ENCODE results near the gene SLC16A12.
"Not testable (repeated sequence)": the region's sequence is repeated elsewhere in the genome, so short reads cannot be mapped to it uniquely, and the experiment has no call there.

SLC16A12 gene

GRCh38 chr10:89426230-89426868 lies 109.0 kb downstream of the SLC16A12 start:
- DNase-seq = peak in 4 of 56 donors; percentile 8 to 9 (median 9)

DNA sequence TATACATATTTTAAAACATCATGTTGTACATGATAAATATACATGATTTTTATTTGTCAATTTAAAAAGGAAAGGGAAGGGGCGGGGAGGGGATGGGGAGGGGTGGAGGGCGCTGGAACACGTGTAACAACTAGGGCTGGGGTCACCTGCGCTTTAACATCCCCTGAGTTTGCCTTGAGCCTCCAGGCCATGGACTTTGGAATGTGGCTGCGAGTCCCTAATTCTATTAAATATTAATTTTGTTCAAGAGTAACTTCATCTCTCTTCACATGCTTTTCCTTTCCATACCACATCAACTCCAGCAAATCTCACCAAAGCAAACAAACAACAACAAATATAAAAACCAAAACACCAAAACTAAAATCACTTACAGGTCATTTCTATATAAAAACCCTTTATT lies 110.4 kb downstream of the SLC16A12 start:
- no peak for DNase-seq

GRCh38 chr10:89421018-89421476 lies 114.3 kb downstream of the SLC16A12 start:
- no peak for DNase-seq

GRCh38 chr10:89419548-89419947 lies 115.8 kb downstream of the SLC16A12 start:
- no peak for DNase-seq

DNA sequence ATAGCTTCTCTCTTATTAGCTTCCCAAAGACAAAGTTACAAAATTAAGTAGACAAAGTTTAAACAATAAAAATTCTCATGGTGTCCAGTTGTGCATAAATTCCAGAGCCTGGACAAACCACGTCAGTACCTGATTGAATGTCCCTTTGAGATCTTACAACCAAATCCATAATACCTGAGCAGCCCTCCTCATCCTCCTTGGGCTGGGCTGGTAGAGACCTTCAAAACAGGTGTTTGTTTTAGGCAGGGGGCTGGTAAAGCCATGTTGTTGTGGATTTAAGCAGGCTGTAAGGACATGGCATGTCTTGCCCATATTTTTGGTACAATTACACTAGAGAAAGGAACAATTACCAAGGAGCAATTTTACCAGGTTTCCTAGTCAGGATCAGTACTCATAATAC lies 118.9 kb downstream of the SLC16A12 start:
- no peak for DNase-seq

- DNase-seq = peak in 43 of 56 donors; percentile 41 to 91 (median 68)
These were observed 120.2 kb downstream of the SLC16A12 start for GRCh38 chr10:89414879-89415821.

- peak in 53 of 56 donors; percentile 7 to 91 (median 68) for DNase-seq
These were observed 121.1 kb downstream of the SLC16A12 start, which contains the start of gene IFIT5 for GRCh38 chr10:89414146-89414878. Gene IFIT5 (plus strand): TSS chr10:89414568. CDS start chr10:89414799, 231 bp downstream.

- no peak for DNase-seq
These were observed 121.9 kb downstream of the SLC16A12 start for GRCh38 chr10:89413398-89413912.

- DNase-seq = not testable (repeated sequence)
These were observed 123.1 kb downstream of the SLC16A12 start for GRCh38 chr10:89412276-89412675.

DNA sequence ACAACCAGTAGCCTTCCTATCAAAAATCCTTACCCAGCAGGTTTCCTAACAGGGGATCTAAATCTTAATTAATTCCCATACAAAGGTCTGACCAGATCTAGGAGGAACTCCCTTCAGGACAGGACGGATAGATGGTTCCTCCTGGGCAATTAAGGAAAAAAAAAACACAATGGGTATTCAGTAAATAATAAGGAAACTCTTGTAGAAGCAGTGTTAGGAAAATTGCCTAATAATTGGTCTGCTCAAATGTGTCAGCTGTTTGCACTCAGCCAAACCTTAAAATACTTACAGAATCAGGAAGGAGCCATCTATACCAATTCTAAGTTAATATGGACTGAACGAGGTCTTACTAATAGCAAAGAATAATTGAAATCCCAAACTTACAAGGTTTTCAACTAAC lies 124.3 kb downstream of the SLC16A12 start:
- DNase-seq = not testable (repeated sequence)

DNA sequence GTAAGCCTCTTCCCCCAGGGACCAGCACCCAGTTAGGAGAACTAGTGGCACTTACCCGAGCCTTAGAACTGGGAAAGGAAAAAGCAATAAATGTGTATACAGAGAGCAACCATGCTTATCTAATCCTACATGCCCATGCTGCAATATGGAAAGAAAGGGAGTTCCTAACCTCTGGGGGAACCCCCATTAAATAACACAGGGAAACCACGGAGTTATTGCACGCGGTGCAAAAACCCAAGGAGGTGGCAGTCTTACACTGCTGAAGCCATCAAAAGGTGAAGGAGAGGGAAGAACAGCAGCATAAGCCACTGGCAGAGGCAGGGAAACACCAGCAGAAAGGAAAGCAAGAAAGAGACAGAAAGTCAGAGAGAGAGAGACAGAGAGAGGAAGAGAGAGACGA lies 124.8 kb downstream of the SLC16A12 start:
- DNase-seq = not testable (repeated sequence)

DNA sequence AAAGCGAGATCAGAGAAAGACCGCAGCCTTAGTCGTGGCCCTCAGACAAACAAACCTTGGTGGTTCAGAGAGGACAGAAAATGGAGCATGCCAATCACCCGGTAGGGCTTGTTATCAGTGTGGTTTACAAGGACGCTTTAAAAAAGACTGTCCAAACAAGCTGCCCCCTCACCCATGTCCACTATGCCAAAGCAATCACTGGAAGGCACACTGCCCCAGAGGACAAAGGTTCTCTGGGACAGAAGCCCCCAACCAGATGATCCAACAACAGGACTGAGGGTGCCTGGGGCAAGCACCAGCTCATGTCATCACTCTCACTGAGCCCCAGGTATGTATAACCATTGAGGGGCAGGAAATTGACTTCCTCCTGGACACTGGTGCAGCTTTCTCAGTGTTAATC lies 126.1 kb downstream of the SLC16A12 start:
- DNase-seq = not testable (repeated sequence)

DNA sequence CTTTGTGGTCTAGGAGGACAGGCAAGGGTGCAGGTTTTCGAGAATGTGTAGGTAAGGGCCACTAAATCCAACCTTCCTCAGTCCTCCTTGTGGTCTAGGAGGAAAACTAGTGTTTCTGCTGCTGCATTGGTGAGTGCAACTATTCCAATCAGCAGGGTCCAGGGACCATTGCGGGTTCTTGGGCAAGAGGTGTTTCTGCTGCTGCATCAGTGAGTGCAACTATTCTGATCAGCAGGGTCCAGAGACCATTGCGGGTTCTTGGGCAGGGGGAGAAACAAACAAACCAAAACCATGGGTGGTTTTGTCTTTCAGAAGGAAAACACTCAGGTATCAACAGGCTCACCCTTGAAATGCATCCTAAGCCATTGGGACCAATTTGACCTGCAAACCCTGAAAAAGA lies 127.6 kb downstream of the SLC16A12 start:
- DNase-seq = not testable (repeated sequence)

DNA sequence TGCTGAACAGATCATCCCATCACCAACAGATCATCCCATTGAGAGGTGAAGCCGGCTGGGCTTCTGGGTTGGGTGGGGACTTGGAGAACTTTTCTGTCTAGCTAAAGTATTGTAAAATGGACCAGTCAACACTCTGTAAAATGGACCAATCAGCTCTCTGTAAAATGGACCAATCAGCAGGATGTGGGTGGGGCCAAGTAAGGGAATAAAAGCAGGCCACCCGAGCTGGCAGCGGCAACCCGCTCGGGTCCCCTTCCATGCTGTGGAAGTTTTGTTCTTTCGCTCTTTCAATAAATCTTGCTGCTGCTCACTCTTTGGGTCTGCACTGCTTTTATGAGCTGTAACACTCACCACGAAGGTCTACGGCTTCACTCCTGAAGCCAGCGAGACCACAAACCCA lies 129.2 kb downstream of the SLC16A12 start:
- DNase-seq = not testable (repeated sequence)

DNA sequence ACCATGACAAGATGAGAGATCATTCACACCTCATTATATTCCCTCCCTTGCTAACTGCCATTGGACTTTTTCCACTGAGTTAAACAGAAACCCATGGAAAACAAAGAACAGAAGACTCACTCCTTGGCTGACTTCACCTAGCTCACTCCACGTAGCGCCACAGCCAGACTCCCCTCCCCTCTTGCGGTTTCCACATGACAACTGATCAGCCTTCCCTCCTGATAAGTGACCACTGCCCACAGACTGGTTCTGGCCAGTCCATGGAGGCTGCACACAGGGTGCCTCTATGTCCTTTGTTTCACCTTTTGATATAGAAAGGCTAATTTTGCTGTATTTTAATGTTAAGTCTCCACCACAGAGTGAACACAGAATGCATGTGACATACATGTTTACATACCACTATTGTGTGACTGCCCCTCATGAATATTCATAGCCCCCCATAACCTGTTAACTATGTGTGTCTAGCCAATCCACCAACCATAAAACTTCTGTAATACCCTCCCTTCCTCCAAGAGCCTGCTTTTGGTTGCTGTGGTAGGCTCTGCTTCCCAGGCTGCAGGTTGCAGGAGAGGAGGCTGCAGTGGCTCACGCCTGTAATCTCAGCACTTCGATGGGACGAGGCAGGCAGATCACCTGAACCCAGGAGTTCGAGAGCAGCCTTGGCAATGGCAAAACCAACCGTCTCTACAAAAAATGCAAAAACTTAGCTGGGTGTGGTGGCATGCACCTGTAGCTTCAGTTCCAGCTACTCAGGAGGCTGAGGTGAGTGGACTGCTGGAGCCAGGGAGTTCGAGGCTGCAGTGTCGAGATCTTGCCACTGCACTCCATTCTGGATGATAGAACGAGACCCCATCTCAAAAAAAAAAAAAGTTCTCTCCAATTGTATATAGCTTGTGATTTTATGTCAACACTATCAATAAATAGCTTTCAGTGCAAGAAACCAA lies 131.0 kb downstream of the SLC16A12 start:
- no peak for DNase-seq

- no peak for DNase-seq
These were observed 132.4 kb downstream of the SLC16A12 start for GRCh38 chr10:89403043-89403442.

GRCh38 chr10:89399956-89400355 lies 135.4 kb downstream of the SLC16A12 start:
- no peak for DNase-seq

- DNase-seq = no peak
These were observed 137.2 kb downstream of the SLC16A12 start for GRCh38 chr10:89398003-89398749.

- DNase-seq = no peak
These were observed 140.3 kb downstream of the SLC16A12 start for GRCh38 chr10:89395141-89395540.
